Spleen (tissue), 11 donors: Measurements from ENCODE around the gene USP35. TPM values are rescaled to one million over a fixed set of nuclear protein-coding genes. Genes with fewer than 3 reads are reported as not detected.

Experiments
- DNase-seq: peaks from one replicate; pipeline ENCODE4 v3.0.0-alpha.2; 2020
- H3K27ac ChIP-seq, 8 donors: fragments of 200-600 bp; sonication (generic) in 7 of 8; 1 replicate in 4 of 8; 2 replicates in 4 of 8; pipeline versions ENCODE4 v1.5.0 to v1.8.0; 2016 to 2021; ENCODE audit warnings: inconsistent platforms in 4 of 8, mild to moderate bottlenecking in 4 of 8, moderate library complexity in 1 of 8
- H3K27me3 ChIP-seq, 7 donors: fragments of 200-600 bp; sonication (generic) in 6 of 7; replicated peaks in 1 of 7; 1 replicate in 4 of 7; 2 replicates in 3 of 7; pipeline versions ENCODE4 v1.5.0 to v1.8.0; 2016 to 2021; ENCODE audit warnings: inconsistent platforms in 3 of 7, mild to moderate bottlenecking in 1 of 7
- H3K36me3 ChIP-seq, 6 donors: fragments of 200-600 bp; sonication (generic) in 5 of 6; 1 replicate in 4 of 6; 2 replicates in 2 of 6; pipeline versions ENCODE4 v1.5.0 to v1.8.0; 2016 to 2021; ENCODE audit warnings: inconsistent platforms in 2 of 6
- H3K4me1 ChIP-seq, 6 donors: fragments of 200-600 bp; sonication (generic) in 5 of 6; 1 replicate in 3 of 6; 2 replicates in 3 of 6; pipeline versions ENCODE4 v1.5.0 to v1.8.0; 2016 to 2021; ENCODE audit warnings: inconsistent platforms in 3 of 6
- H3K4me3 ChIP-seq, 8 donors: fragments of 200-600 bp; sonication (generic) in 7 of 8; 1 replicate in 4 of 8; 2 replicates in 4 of 8; pipeline versions ENCODE4 v1.5.0 to v1.8.0; 2016 to 2021; ENCODE audit warnings: inconsistent platforms in 4 of 8, mild to moderate bottlenecking in 4 of 8, moderate library complexity in 2 of 8
- H3K9me3 ChIP-seq, 8 donors: fragments of 200-600 bp; sonication (generic) in 7 of 8; 1 replicate in 4 of 8; 2 replicates in 4 of 8; pipeline versions ENCODE4 v1.5.0 to v1.8.0; 2016 to 2021; ENCODE audit warnings: inconsistent platforms in 4 of 8
- CTCF ChIP-seq, 11 experiments: fragments of 200-600 bp in 7 of 11; fragments of 450-650 bp in 4 of 11; sonication (generic) in 4 of 11; IDR thresholded peaks in 8 of 11; conservative IDR thresholded peaks in 3 of 11; 1 replicate in 7 of 11; 2 replicates in 4 of 11; pipeline versions ENCODE4 v1.4.0 to v1.8.0; 2016 to 2021; ENCODE audit warnings: antibody characterized with exemption in 11 of 11, inconsistent platforms in 4 of 11, mild to moderate bottlenecking in 1 of 11
- POLR2A ChIP-seq, 3 donors: fragments of 450-650 bp; IDR thresholded peaks; one replicate each; pipeline ENCODE4 v1.5.1; 2017; ENCODE audit warnings: antibody characterized with exemption in 3 of 3, mild to moderate bottlenecking in 1 of 3
- POLR2AphosphoS5 ChIP-seq, 3 donors: sonication (generic); formaldehyde crosslinking; IDR thresholded peaks; one replicate each; pipeline ENCODE4 v1.5.1; 2017; ENCODE audit warnings: antibody characterized with exemption in 3 of 3
- WGBS, 5 donors: extraction: QIAGEN DNeasy Blood & Tissue Kit in 3 of 5; methylation state at CpG; one replicate each; pipeline versions ENCODE4 v1.1.5 to v1.1.7; 2013 to 2018; 5-methylcytosine and 5-hydroxymethylcytosine counted together
- intact Hi-C: fragments of 100-400 bp; cut with DNase I; formaldehyde crosslinking; loops from one replicate; pipeline ENCODE4 v1.15.0; 2023; ENCODE audit warnings: low total_unique reads
- polyA plus RNA-seq, 3 donors: library from polyadenylated mRNA; stranded (reverse); fragments of 200-250 nt; gene quantifications; one replicate each; pipeline ENCODE4 v1.2.1, GENCODE V29; 2013
- total RNA-seq, 7 donors: library from RNA; depleted of rRNA in 3 of 7; stranded (reverse); fragments of >200 nt in 3 of 7; fragmentation: NEBNext Ultra II Directional in 4 of 7; extraction: Animal tissue kit (Norgen Biotek cat#: 25700) in 4 of 7; gene quantifications; one replicate each; pipeline versions ENCODE4 v1.1.0 to v1.2.1, GENCODE V29; 2016 to 2021
- donor health status: healthy with polysubstance abuse.
- donor health status: DM: no; HTN: no; CAD: no; lungs with moderate emphysema.
- donor health status: DM: no; HTN: no; CAD: no.
- donor health status: Bipolar disorder and iron deficiency.
- donor health status: healthy.
- donor health status: DM: no; HTN: no; CAD: no.
- donor health status: DM: yes; HTN: yes; CAD: no.

USP35 gene
- total and polyA plus RNA-seq, 10 donors = 1.6 to 9.5 (median 6.3) TPM

GRCh38 chr11:78158987-78159652, 29.6 kb upstream of the USP35 start:
- no peaks in the 10 kb centered on the region for H3K27me3 ChIP-seq
- no peaks in the 10 kb centered on the region for H3K9me3 ChIP-seq
- H3K36me3 ChIP-seq = no peaks in the 10 kb centered on the region
- no peak overlapping the region for H3K4me3 ChIP-seq
- DNase-seq = peak; percentile 3
- H3K4me1 ChIP-seq = no peaks in the 10 kb centered on the region
- TF ChIP-seq POLR2A (IDR thresholded peaks at IDR 0.05) (no peak), CTCF (IDR thresholded peaks at IDR 0.05 in 8 of 11, conservative IDR thresholded peaks at IDR 0.05 in 3 of 11) (no peak), POLR2AphosphoS5 (IDR thresholded peaks at IDR 0.05) (no peak)
- WGBS, 5 donors = 75 to 82% (median 76%) methylated on average over 6 of the region's 6 CpGs
- intact Hi-C loops = no loop called here
- no peak overlapping the region for H3K27ac ChIP-seq

- H3K27ac ChIP-seq = no peak overlapping the region
- intact Hi-C loops = no loop called here
- WGBS, 5 donors = 68 to 95% (median 88%) methylated on average over 1 of the region's 1 CpG
Measured at GRCh38 chr11:78160557-78160956, 28.2 kb upstream of the USP35 start.

GRCh38 chr11:78161346-78161745, 27.4 kb upstream of the USP35 start:
- H3K4me1 ChIP-seq = no peaks in the 10 kb centered on the region
- no peak overlapping the region for H3K27ac ChIP-seq
- H3K27me3 ChIP-seq = no peaks in the 10 kb centered on the region
- H3K36me3 ChIP-seq = no peaks in the 10 kb centered on the region
- no peak overlapping the region for H3K4me3 ChIP-seq
- intact Hi-C loops = no loop called here
- peak; percentile 39 for DNase-seq
- TF ChIP-seq CTCF (IDR thresholded peaks at IDR 0.05 in 8 of 11, conservative IDR thresholded peaks at IDR 0.05 in 3 of 11) (no peak), POLR2A (IDR thresholded peaks at IDR 0.05) (no peak)
- H3K9me3 ChIP-seq = no peaks in the 10 kb centered on the region
- WGBS, 5 donors = 73 to 100% (median 96%) methylated on average over 2 of the region's 2 CpGs

More at GRCh38 chr11:78160557-78160956, 28.2 kb upstream of the USP35 start:
- Histone ChIP-seq H3K9me3 (no peaks in the 10 kb centered on the region), H3K4me3 (no peak overlapping the region), H3K36me3 (no peaks in the 10 kb centered on the region), H3K4me1 (no peaks in the 10 kb centered on the region), H3K27me3 (no peaks in the 10 kb centered on the region)
- DNase-seq = peak; percentile 42
- TF ChIP-seq POLR2AphosphoS5 (IDR thresholded peaks at IDR 0.05) (no peak), CTCF (IDR thresholded peaks at IDR 0.05 in 8 of 11, conservative IDR thresholded peaks at IDR 0.05 in 3 of 11) (no peak), POLR2A (IDR thresholded peaks at IDR 0.05) (no peak)

GRCh38 chr11:78161962-78162371, 26.8 kb upstream of the USP35 start:
- H3K27ac ChIP-seq = no peak overlapping the region
- no peaks in the 10 kb centered on the region for H3K4me1 ChIP-seq
- no peaks in the 10 kb centered on the region for H3K9me3 ChIP-seq
- peak; percentile 14 for DNase-seq
- H3K36me3 ChIP-seq = no peaks in the 10 kb centered on the region
- no peaks in the 10 kb centered on the region for H3K27me3 ChIP-seq
- intact Hi-C loops = no loop called here
- 50 to 68% (median 66%) methylated on average over 5 of the region's 5 CpGs for WGBS, 5 donors
- no peak overlapping the region for H3K4me3 ChIP-seq
- TF ChIP-seq CTCF (IDR thresholded peaks at IDR 0.05 in 8 of 11, conservative IDR thresholded peaks at IDR 0.05 in 3 of 11) (no peak), POLR2A (IDR thresholded peaks at IDR 0.05) (no peak), POLR2AphosphoS5 (IDR thresholded peaks at IDR 0.05) (no peak)
